ENCODE data around the gene FGD6.
"Not testable (repeated sequence)": the region's sequence is repeated elsewhere in the genome, so short reads cannot be mapped to it uniquely, and the experiment has no call there.

FGD6 gene

DNA sequence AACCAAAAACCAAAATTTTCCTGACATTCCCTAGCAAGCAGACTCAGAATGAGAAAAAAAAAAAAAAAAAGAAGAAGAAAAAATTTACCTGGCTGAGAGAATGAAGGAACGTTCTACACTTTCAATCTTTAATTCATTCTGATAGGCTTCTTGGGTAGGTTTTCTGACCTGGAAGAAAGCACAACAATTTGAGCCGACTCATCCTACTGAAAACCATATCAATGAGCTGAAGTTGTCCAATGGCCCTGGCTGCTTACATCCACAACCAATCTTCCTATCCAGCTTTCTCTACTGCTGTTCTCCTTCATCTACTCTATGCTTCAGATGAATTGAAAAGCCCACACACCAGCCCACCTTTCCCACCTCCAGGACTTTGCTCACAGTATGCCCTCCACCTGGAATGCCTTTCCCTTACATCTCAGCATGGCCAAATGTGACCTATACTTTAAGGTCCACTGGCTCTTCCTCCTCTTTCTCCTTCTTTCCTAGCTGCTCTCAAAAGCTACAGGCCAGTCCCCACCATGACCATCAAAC is 112.3 kb downstream of the FGD6 start:
- Histone ChIP-seq H3K36me3 (ENCODE audit: control insufficient read depth in 1 of 2, insufficient read depth in 2 of 2, low read length in 2 of 2) (peaks cover 24 to 37% of the 10 kb centered on the region in 2 experiments), H4K91ac (ENCODE audit: low read depth, low read length) (no peak overlapping the region), H2BK120ac (ENCODE audit: insufficient read depth, low read length, poor library complexity) (no peak overlapping the region), H2BK12ac (ENCODE audit: low read length) (no peak overlapping the region), H3K27me3 (ENCODE audit: insufficient read depth, low read length) (no peaks in the 10 kb centered on the region), H3K79me1 (ENCODE audit: low read length) (no peaks in the 10 kb centered on the region), H2BK5ac (ENCODE audit: low read depth, low read length, poor library complexity) (no peak overlapping the region), H3K14ac (ENCODE audit: low read length) (no peak overlapping the region), H3K4me1 (ENCODE audit: control insufficient read depth in 1 of 2, insufficient read depth in 2 of 2, low read length in 2 of 2) (peaks cover 0 to 6% of the 10 kb centered on the region in 2 experiments), H3K4ac (ENCODE audit: low read depth, low read length) (no peak overlapping the region), H3K23ac (ENCODE audit: low read length) (no peak overlapping the region), H4K12ac (ENCODE audit: low read depth, low read length) (no peak overlapping the region), H2AK5ac (ENCODE audit: low read length) (no peak overlapping the region), H3K9me3 (ENCODE audit: insufficient read depth, low read depth, low read length) (no peaks in the 10 kb centered on the region), H2AFZ (ENCODE audit: insufficient read depth, low read length, poor library complexity) (no peak overlapping the region), H3K27ac (ENCODE audit: low read depth, low read length) (no peak overlapping the region), H3K18ac (ENCODE audit: low read length) (no peak overlapping the region), H3K4me3 (ENCODE audit: low read depth, low read length) (no peak overlapping the region), H3K9ac (ENCODE audit: low read length) (peak overlapping the region; percentile 58), H3K79me2 (ENCODE audit: control insufficient read depth, insufficient read depth, low read length, poor library complexity) (no peaks in the 10 kb centered on the region), H4K8ac (ENCODE audit: low read depth, low read length) (no peak overlapping the region), H3K4me2 (ENCODE audit: low read length) (no peak overlapping the region)
- WGBS (ENCODE audit: extremely low coverage, insufficient coverage, insufficient read length) = no CpG with 5 or more reads among the region's 2 CpGs
- DNase-seq = no peak

DNA sequence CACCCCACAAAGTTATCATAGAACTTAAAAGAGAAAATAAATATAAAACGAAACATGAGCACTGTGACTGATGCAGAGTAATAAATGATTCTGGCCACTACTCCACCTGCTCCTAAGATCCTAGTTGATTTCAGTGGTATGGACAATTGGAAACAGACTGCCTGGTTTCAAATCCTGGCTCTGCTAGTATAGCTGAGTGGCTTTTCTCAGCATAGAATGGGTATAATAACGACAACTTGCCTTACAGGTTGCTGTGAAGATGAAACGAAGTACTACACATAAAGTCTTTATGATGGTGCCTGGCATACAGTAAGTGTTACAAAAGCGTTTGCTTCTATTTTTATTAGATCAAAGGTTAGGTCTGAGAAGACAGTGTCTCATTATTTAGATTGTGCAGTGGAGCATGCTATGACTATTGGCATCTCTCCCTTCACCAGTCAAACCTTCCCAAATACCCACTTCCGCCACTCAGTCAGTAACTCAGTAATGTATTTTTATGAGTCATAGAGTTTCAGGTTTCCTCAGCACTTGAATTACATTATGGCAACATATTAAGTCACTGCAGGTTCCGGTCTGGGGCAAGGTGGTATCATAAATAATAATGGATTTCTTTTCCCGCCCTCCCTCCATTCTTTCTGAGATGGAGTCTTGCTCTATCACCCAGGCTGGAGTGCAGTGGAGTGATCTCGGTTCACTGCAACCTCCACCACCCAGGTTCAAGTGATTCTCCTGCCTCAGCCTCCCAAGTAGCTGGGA is 114.2 kb downstream of the FGD6 start:
- WGBS (ENCODE audit: extremely low coverage, insufficient coverage, insufficient read length) = no CpG with 5 or more reads among the region's 8 CpGs

DNA sequence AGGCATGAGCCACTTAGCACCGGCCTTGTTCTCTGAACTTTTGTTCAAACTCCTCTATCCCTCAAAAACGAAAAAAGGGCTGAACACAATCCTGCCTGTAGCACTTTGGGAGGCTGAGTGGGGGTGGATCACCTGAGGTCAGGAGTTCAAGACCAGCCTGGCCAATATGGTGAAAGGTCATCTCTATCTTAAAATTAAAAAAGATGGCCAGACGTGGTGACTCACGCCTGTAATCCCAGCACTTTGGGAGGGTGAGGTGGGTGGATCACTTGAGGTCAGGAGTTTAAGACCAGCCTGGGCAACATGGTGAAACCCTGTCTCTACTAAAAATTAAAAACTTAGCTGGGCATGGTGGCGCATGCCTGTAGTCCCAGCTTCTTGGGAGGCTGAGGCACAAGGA is 115.3 kb downstream of the FGD6 start:
- not testable (repeated sequence) for H2BK5ac ChIP-seq (ENCODE audit: low read depth, low read length, poor library complexity); H3K14ac ChIP-seq (ENCODE audit: low read length); H3K9me3 ChIP-seq (ENCODE audit: insufficient read depth, low read depth, low read length); H3K4ac ChIP-seq (ENCODE audit: low read depth, low read length); H2BK12ac ChIP-seq (ENCODE audit: low read length); H3K27me3 ChIP-seq (ENCODE audit: insufficient read depth, low read length); H3K4me3 ChIP-seq (ENCODE audit: low read depth, low read length); H3K27ac ChIP-seq (ENCODE audit: low read depth, low read length); H4K12ac ChIP-seq (ENCODE audit: low read depth, low read length); H3K79me2 ChIP-seq (ENCODE audit: control insufficient read depth, insufficient read depth, low read length, poor library complexity); H2AFZ ChIP-seq (ENCODE audit: insufficient read depth, low read length, poor library complexity); H2BK120ac ChIP-seq (ENCODE audit: insufficient read depth, low read length, poor library complexity); H4K91ac ChIP-seq (ENCODE audit: low read depth, low read length); H4K8ac ChIP-seq (ENCODE audit: low read depth, low read length); H3K4me2 ChIP-seq (ENCODE audit: low read length); H3K18ac ChIP-seq (ENCODE audit: low read length); H3K79me1 ChIP-seq (ENCODE audit: low read length); DNase-seq; H3K23ac ChIP-seq (ENCODE audit: low read length); H3K9ac ChIP-seq (ENCODE audit: low read length); H2AK5ac ChIP-seq (ENCODE audit: low read length)
- no CpG with 5 or more reads among the region's 5 CpGs for WGBS (ENCODE audit: extremely low coverage, insufficient coverage, insufficient read length)
- H3K36me3 ChIP-seq (ENCODE audit: control insufficient read depth in 1 of 2, insufficient read depth in 2 of 2, low read length in 2 of 2) = peaks cover 24 to 35% of the 10 kb centered on the region in 2 experiments
- peaks cover 7 to 19% of the 10 kb centered on the region in 2 experiments for H3K4me1 ChIP-seq (ENCODE audit: control insufficient read depth in 1 of 2, insufficient read depth in 2 of 2, low read length in 2 of 2)

More for the DNA sequence above, 114.2 kb downstream of the FGD6 start:
- Histone ChIP-seq H3K27me3 (ENCODE audit: insufficient read depth, low read length) (no peaks in the 10 kb centered on the region), H2AFZ (ENCODE audit: insufficient read depth, low read length, poor library complexity) (no peak overlapping the region), H3K79me1 (ENCODE audit: low read length) (peaks cover 3% of the 10 kb centered on the region), H3K9ac (ENCODE audit: low read length) (no peak overlapping the region), H3K4ac (ENCODE audit: low read depth, low read length) (no peak overlapping the region), H3K9me3 (ENCODE audit: insufficient read depth, low read depth, low read length) (no peaks in the 10 kb centered on the region), H2BK12ac (ENCODE audit: low read length) (no peak overlapping the region), H3K4me2 (ENCODE audit: low read length) (no peak overlapping the region), H2BK5ac (ENCODE audit: low read depth, low read length, poor library complexity) (no peak overlapping the region), H3K27ac (ENCODE audit: low read depth, low read length) (no peak overlapping the region), H4K8ac (ENCODE audit: low read depth, low read length) (no peak overlapping the region), H3K18ac (ENCODE audit: low read length) (no peak overlapping the region), H3K14ac (ENCODE audit: low read length) (no peak overlapping the region), H2BK120ac (ENCODE audit: insufficient read depth, low read length, poor library complexity) (no peak overlapping the region), H3K4me1 (ENCODE audit: control insufficient read depth in 1 of 2, insufficient read depth in 2 of 2, low read length in 2 of 2) (peaks cover 3 to 13% of the 10 kb centered on the region in 2 experiments), H3K23ac (ENCODE audit: low read length) (no peak overlapping the region), H4K91ac (ENCODE audit: low read depth, low read length) (no peak overlapping the region), H2AK5ac (ENCODE audit: low read length) (no peak overlapping the region), H3K4me3 (ENCODE audit: low read depth, low read length) (no peak overlapping the region), H3K36me3 (ENCODE audit: control insufficient read depth in 1 of 2, insufficient read depth in 2 of 2, low read length in 2 of 2) (peaks cover 24 to 33% of the 10 kb centered on the region in 2 experiments), H4K12ac (ENCODE audit: low read depth, low read length) (no peak overlapping the region), H3K79me2 (ENCODE audit: control insufficient read depth, insufficient read depth, low read length, poor library complexity) (no peaks in the 10 kb centered on the region)
- peak in 1 of 2 donors; percentile 12 for DNase-seq

DNA sequence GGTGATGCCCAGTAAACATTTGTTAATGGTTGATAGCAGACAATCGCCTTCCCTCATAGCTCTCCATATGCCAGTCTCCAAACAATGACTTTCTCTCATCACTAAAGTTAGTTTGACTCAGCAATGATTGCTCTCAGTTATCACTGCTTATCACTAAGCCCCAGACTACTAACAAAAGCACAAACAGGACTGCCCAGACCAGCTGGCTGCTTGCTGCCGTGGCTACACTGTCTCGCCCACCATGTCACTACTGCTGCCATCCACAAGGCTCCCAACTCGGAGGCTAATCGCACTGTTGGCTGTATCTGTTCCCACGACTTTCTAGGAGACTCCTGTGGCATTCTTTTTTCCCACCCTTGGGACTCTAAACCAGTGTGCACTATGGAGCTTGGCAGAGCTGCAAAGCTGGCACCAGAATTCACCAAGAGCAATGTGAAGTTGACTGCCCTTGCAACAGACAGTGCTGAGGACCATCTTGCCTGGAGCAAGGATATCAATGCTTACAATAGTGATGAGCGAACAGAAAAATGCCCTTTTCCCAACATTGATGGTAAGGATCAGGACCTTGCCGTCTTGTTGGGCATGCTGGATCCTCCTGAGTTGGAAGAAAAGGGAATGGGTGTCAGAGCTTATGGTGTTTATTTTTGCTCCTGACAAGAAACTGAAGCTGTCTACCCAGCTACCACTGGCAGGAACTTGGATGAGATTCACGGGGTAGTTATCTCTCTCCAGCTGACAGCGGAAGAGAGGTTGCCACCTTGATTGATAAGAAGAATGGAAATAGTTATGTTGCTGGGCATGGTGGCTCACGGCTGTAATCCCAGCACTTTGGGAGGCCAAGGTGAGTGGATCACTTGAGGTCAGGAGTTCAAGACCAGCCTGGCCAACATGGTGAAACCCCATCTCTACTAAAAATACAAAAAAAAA is 116.7 kb downstream of the FGD6 start:
- no peak overlapping the region for H3K14ac ChIP-seq (ENCODE audit: low read length)
- H2BK120ac ChIP-seq (ENCODE audit: insufficient read depth, low read length, poor library complexity) = no peak overlapping the region
- no peak overlapping the region for H3K4me2 ChIP-seq (ENCODE audit: low read length)
- no peak overlapping the region for H4K8ac ChIP-seq (ENCODE audit: low read depth, low read length)
- no peaks in the 10 kb centered on the region for H3K79me2 ChIP-seq (ENCODE audit: control insufficient read depth, insufficient read depth, low read length, poor library complexity)
- H4K12ac ChIP-seq (ENCODE audit: low read depth, low read length) = no peak overlapping the region
- no peak overlapping the region for H2AFZ ChIP-seq (ENCODE audit: insufficient read depth, low read length, poor library complexity)
- no peak overlapping the region for H3K18ac ChIP-seq (ENCODE audit: low read length)
- no peak overlapping the region for H3K9ac ChIP-seq (ENCODE audit: low read length)
- H2BK5ac ChIP-seq (ENCODE audit: low read depth, low read length, poor library complexity) = no peak overlapping the region
- no peak overlapping the region for H3K4ac ChIP-seq (ENCODE audit: low read depth, low read length)
- no peak overlapping the region for H4K91ac ChIP-seq (ENCODE audit: low read depth, low read length)
- H3K27ac ChIP-seq (ENCODE audit: low read depth, low read length) = no peak overlapping the region
- no peak overlapping the region for H2AK5ac ChIP-seq (ENCODE audit: low read length)
- H2BK12ac ChIP-seq (ENCODE audit: low read length) = no peak overlapping the region
- H3K23ac ChIP-seq (ENCODE audit: low read length) = no peak overlapping the region
- H3K36me3 ChIP-seq (ENCODE audit: control insufficient read depth in 1 of 2, insufficient read depth in 2 of 2, low read length in 2 of 2) = peaks cover 16 to 28% of the 10 kb centered on the region in 2 experiments
- no peak overlapping the region for H3K4me3 ChIP-seq (ENCODE audit: low read depth, low read length)
- H3K4me1 ChIP-seq (ENCODE audit: control insufficient read depth in 1 of 2, insufficient read depth in 2 of 2, low read length in 2 of 2) = peaks cover 7 to 19% of the 10 kb centered on the region in 2 experiments
- DNase-seq = no peak
- WGBS (ENCODE audit: extremely low coverage, insufficient coverage, insufficient read length) = no CpG with 5 or more reads among the region's 11 CpGs
- no peaks in the 10 kb centered on the region for H3K9me3 ChIP-seq (ENCODE audit: insufficient read depth, low read depth, low read length)
- H3K27me3 ChIP-seq (ENCODE audit: insufficient read depth, low read length) = no peaks in the 10 kb centered on the region
- peaks cover 5% of the 10 kb centered on the region for H3K79me1 ChIP-seq (ENCODE audit: low read length)
